ENCODE measurements around the gene NECTIN3.

NECTIN3 gene

DNA sequence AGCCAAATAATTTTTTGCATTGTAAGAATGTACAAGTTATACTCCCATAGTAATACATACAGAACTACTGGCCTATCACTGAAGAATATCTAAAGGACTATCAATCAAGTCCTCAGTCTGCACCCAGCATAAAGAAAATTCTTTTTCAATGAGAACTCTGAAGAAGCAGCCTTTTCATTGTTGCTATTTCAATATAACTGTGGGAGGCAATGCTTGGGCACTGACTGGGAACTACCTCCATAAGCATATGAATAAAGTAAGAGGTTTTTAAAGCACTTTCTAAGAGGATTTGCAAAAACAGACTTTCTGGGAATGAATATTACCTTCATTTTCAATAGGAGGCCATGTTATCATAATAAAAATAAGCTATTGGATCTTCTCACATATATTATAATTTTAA is 24.6 kb upstream of the NECTIN3 start:
- no peaks in the 10 kb centered on the region for H4K20me1 ChIP-seq (ENCODE audit: insufficient read depth, low read length)
- no peak overlapping the region for H3K4me2 ChIP-seq (ENCODE audit: low read depth, low read length)
- H2AFZ ChIP-seq (ENCODE audit: low read length) = no peak overlapping the region
- no peaks in the 10 kb centered on the region for H3K9me2 ChIP-seq (replicated peaks; ENCODE audit: insufficient read depth, low read length)
- TF ChIP-seq, protein P1, sequence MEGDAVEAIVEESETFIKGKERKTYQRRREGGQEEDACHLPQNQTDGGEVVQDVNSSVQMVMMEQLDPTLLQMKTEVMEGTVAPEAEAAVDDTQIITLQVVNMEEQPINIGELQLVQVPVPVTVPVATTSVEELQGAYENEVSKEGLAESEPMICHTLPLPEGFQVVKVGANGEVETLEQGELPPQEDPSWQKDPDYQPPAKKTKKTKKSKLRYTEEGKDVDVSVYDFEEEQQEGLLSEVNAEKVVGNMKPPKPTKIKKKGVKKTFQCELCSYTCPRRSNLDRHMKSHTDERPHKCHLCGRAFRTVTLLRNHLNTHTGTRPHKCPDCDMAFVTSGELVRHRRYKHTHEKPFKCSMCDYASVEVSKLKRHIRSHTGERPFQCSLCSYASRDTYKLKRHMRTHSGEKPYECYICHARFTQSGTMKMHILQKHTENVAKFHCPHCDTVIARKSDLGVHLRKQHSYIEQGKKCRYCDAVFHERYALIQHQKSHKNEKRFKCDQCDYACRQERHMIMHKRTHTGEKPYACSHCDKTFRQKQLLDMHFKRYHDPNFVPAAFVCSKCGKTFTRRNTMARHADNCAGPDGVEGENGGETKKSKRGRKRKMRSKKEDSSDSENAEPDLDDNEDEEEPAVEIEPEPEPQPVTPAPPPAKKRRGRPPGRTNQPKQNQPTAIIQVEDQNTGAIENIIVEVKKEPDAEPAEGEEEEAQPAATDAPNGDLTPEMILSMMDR (IDR thresholded peaks at IDR 0.05; ENCODE audit: low read length) = no peak
- TF ChIP-seq EZH2 (optimal IDR thresholded peaks at IDR 0.05; ENCODE audit: low read depth, low read length) (no peak), EZH2phosphoT487 (IDR thresholded peaks at IDR 0.05; ENCODE audit: low read length) (no peak)
- no peak overlapping the region for H3K9ac ChIP-seq (ENCODE audit: low read length)
- H3K4me3 ChIP-seq (ENCODE audit: low read length) = no peak overlapping the region
- no peaks in the 10 kb centered on the region for H3K36me3 ChIP-seq (replicated peaks; ENCODE audit: insufficient read depth, low read length)
- H3K27me3 ChIP-seq (replicated peaks; ENCODE audit: insufficient read depth, low read length) = no peaks in the 10 kb centered on the region
- peaks cover 6% of the 10 kb centered on the region for H3K4me1 ChIP-seq (ENCODE audit: low read length)
- no peaks in the 10 kb centered on the region for H3F3A ChIP-seq (ENCODE audit: insufficient read depth, low read length)
- H3K27ac ChIP-seq (ENCODE audit: low read length) = no peak overlapping the region
- no peaks in the 10 kb centered on the region for H3K9me3 ChIP-seq (replicated peaks; ENCODE audit: insufficient read depth, low read length)
- no peaks in the 10 kb centered on the region for H3K79me2 ChIP-seq (ENCODE audit: low read length)
- DNase-seq = no peak

DNA sequence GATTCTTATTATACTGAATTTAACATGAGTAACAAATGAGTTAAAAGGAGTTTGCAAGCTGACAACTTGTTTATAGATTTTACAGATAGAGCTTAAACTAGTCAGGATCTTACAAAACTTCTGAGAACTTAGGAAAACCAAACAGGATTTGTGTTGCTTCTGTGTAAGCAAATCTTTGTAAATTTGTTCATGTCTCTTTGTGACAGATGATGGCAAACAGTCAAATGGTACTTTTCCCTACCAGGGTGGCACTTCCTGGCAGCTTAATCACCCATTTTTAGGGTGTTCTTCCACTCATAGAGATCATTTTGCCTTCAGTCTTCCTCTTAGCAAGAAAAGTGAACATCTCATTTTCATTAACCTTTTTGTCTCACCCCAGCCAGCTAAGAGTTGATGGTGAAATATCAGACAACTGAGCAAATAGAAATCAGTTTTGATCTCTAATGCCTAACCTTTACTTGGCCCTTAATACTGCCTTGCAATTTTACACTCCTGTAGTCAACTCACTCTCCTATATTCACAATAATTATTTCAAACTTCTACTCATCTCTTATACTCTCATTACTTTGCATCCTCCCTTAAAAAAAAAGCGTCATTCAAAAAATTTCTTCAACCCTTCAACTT is 23.7 kb upstream of the NECTIN3 start:
- H3K9me3 ChIP-seq (replicated peaks; ENCODE audit: insufficient read depth, low read length) = no peaks in the 10 kb centered on the region
- no peak overlapping the region for H3K27ac ChIP-seq (ENCODE audit: low read length)
- no peaks in the 10 kb centered on the region for H3K36me3 ChIP-seq (replicated peaks; ENCODE audit: insufficient read depth, low read length)
- no peaks in the 10 kb centered on the region for H3K79me2 ChIP-seq (ENCODE audit: low read length)
- peaks cover 6% of the 10 kb centered on the region for H3K4me1 ChIP-seq (ENCODE audit: low read length)
- H3K4me2 ChIP-seq (ENCODE audit: low read depth, low read length) = no peak overlapping the region
- no peak overlapping the region for H2AFZ ChIP-seq (ENCODE audit: low read length)
- H3F3A ChIP-seq (ENCODE audit: insufficient read depth, low read length) = no peaks in the 10 kb centered on the region
- H4K20me1 ChIP-seq (ENCODE audit: insufficient read depth, low read length) = no peaks in the 10 kb centered on the region
- no peaks in the 10 kb centered on the region for H3K27me3 ChIP-seq (replicated peaks; ENCODE audit: insufficient read depth, low read length)
- H3K9ac ChIP-seq (ENCODE audit: low read length) = no peak overlapping the region
- DNase-seq = no peak
- no peaks in the 10 kb centered on the region for H3K9me2 ChIP-seq (replicated peaks; ENCODE audit: insufficient read depth, low read length)
- TF ChIP-seq EZH2 (optimal IDR thresholded peaks at IDR 0.05; ENCODE audit: low read depth, low read length) (no peak), EZH2phosphoT487 (IDR thresholded peaks at IDR 0.05; ENCODE audit: low read length) (no peak)
- TF ChIP-seq, protein P1 (IDR thresholded peaks at IDR 0.05; ENCODE audit: low read length) = no peak
- H3K4me3 ChIP-seq (ENCODE audit: low read length) = no peak overlapping the region

GRCh38 chr3:111051354-111051753 is 20.3 kb upstream of the NECTIN3 start:
- Histone ChIP-seq H3K9me2 (replicated peaks; ENCODE audit: insufficient read depth, low read length) (no peaks in the 10 kb centered on the region), H3K27me3 (replicated peaks; ENCODE audit: insufficient read depth, low read length) (no peaks in the 10 kb centered on the region), H3K4me1 (ENCODE audit: low read length) (peaks cover 6% of the 10 kb centered on the region), H3K9ac (ENCODE audit: low read length) (no peak overlapping the region), H3K36me3 (replicated peaks; ENCODE audit: insufficient read depth, low read length) (no peaks in the 10 kb centered on the region), H2AFZ (ENCODE audit: low read length) (no peak overlapping the region), H3K27ac (ENCODE audit: low read length) (no peak overlapping the region), H3K79me2 (ENCODE audit: low read length) (no peaks in the 10 kb centered on the region), H3K4me2 (ENCODE audit: low read depth, low read length) (no peak overlapping the region), H3K9me3 (replicated peaks; ENCODE audit: insufficient read depth, low read length) (no peaks in the 10 kb centered on the region), H3F3A (ENCODE audit: insufficient read depth, low read length) (no peaks in the 10 kb centered on the region), H4K20me1 (ENCODE audit: insufficient read depth, low read length) (no peaks in the 10 kb centered on the region), H3K4me3 (ENCODE audit: low read length) (no peak overlapping the region)
- TF ChIP-seq EZH2phosphoT487 (IDR thresholded peaks at IDR 0.05; ENCODE audit: low read length) (no peak), EZH2 (optimal IDR thresholded peaks at IDR 0.05; ENCODE audit: low read depth, low read length) (no peak)
- DNase-seq = no peak

- no peak for TF ChIP-seq EZH2 (optimal IDR thresholded peaks at IDR 0.05; ENCODE audit: low read depth, low read length)
- TF ChIP-seq, protein P1 (IDR thresholded peaks at IDR 0.05; ENCODE audit: low read length) = no peak
- no peak for TF ChIP-seq EZH2phosphoT487 (IDR thresholded peaks at IDR 0.05; ENCODE audit: low read length)
- Histone ChIP-seq H3F3A (ENCODE audit: insufficient read depth, low read length) (0 out of 2 replicates have a peak, but pooled peaks cover 4% of the 10 kb centered on the region), H3K79me2 (ENCODE audit: low read length) (peaks cover 16% of the 10 kb centered on the region), H3K9me3 (replicated peaks; ENCODE audit: insufficient read depth, low read length) (no peaks in the 10 kb centered on the region), H3K4me2 (ENCODE audit: low read depth, low read length) (no peak overlapping the region), H3K27me3 (replicated peaks; ENCODE audit: insufficient read depth, low read length) (no peaks in the 10 kb centered on the region), H3K9me2 (replicated peaks; ENCODE audit: insufficient read depth, low read length) (no peaks in the 10 kb centered on the region), H3K4me3 (ENCODE audit: low read length) (no peak overlapping the region), H3K9ac (ENCODE audit: low read length) (no peak overlapping the region), H3K27ac (ENCODE audit: low read length) (no peak overlapping the region), H2AFZ (ENCODE audit: low read length) (no peak overlapping the region), H3K4me1 (ENCODE audit: low read length) (no peaks in the 10 kb centered on the region), H3K36me3 (replicated peaks; ENCODE audit: insufficient read depth, low read length) (no peaks in the 10 kb centered on the region), H4K20me1 (ENCODE audit: insufficient read depth, low read length) (no peaks in the 10 kb centered on the region)
- no peak for DNase-seq
Observed at GRCh38 chr3:111068574-111068973, 3.0 kb upstream of the NECTIN3 start.

Measured in MM.1S (cell line).